GM19455 (cell line): ENCODE results near the gene FADS2.

ENCODE experiments used
- ATAC-seq: cut with Tn5 transposase; IDR thresholded peaks from one replicate; pipeline ENCODE4 v1.9.1; 2021; ENCODE audit not compliant: unreplicated experiment

FADS2 gene

GRCh38 chr11:61844909-61845565 lies 16.9 kb downstream of the FADS2 start:
- ATAC-seq, result no peak

GRCh38 chr11:61846362-61847020 lies 18.4 kb downstream of the FADS2 start:
- no peak for ATAC-seq

GRCh38 chr11:61847914-61848581 lies 19.9 kb downstream of the FADS2 start:
- ATAC-seq, result no peak

- no peak for ATAC-seq
Measured at GRCh38 chr11:61848631-61849030, 20.5 kb downstream of the FADS2 start.

GRCh38 chr11:61850687-61851086 lies 22.6 kb downstream of the FADS2 start:
- no peak for ATAC-seq

- no peak for ATAC-seq
Measured at GRCh38 chr11:61851113-61851899, 23.2 kb downstream of the FADS2 start.

- ATAC-seq, result no peak
Measured at GRCh38 chr11:61851900-61852295, 23.8 kb downstream of the FADS2 start.

GRCh38 chr11:61853698-61854169 lies 25.6 kb downstream of the FADS2 start:
- no peak for ATAC-seq

- ATAC-seq, result no peak
Measured at GRCh38 chr11:61854206-61854895, 26.3 kb downstream of the FADS2 start.

GRCh38 chr11:61854966-61855714 lies 27.0 kb downstream of the FADS2 start:
- no peak for ATAC-seq

GRCh38 chr11:61855939-61856680 lies 28.0 kb downstream of the FADS2 start:
- no peak for ATAC-seq

- ATAC-seq, result no peak
Measured at GRCh38 chr11:61860054-61860903, 32.2 kb downstream of the FADS2 start.

GRCh38 chr11:61861634-61862033 lies 33.5 kb downstream of the FADS2 start:
- ATAC-seq, result no peak

GRCh38 chr11:61862714-61863547 lies 34.8 kb downstream of the FADS2 start:
- no peak for ATAC-seq

- no peak for ATAC-seq
Measured at GRCh38 chr11:61863548-61864081, 35.5 kb downstream of the FADS2 start.

- no peak for ATAC-seq
Measured at GRCh38 chr11:61864814-61865775, 37.0 kb downstream of the FADS2 start.
